ENCODE data around the gene SKAP2. TPM values are rescaled to one million over a fixed set of nuclear protein-coding genes. Genes with fewer than 3 reads are reported as not detected.

The SKAP2 gene
- total RNA-seq, 1 experiment from 2014 or later: 30.7 TPM

DNA sequence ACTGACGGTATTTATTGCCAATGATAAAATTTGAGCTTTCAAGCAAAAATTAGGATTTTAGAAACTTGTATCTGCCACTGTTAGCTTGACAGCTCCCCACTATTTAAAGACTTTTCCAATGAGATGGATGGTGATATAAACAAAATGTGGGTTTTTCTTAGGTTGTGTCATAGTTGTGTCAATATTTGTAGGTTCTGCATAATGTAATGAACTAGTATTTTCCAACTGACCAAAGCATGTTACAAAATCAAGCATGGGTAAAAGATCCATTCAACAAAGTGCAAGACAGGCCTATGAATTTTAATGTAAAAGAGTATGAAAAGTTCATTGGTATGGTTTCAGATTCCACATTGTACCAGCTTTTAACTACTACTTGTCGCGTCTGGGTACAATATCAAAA lies 165.6 kb downstream of the SKAP2 start:
- Histone ChIP-seq H3K79me2 (ENCODE audit: insufficient read depth, low read length) (no peaks in the 10 kb centered on the region), H3K4me3 (replicated peaks in 1 of 2; ENCODE audit: low read depth in 1 of 2, low read length in 2 of 2) (no peak overlapping the region), H3K27ac (ENCODE audit: low read depth, low read length) (no peak overlapping the region), H3K27me3 (ENCODE audit: insufficient read depth, low read length) (no peaks in the 10 kb centered on the region), H3K9me3 (ENCODE audit: control insufficient read depth in 1 of 2, insufficient read depth in 1 of 2, low read depth in 1 of 2, low read length in 2 of 2) (no peaks in the 10 kb centered on the region), H3K9ac (ENCODE audit: low read length) (no peak overlapping the region), H2AFZ (ENCODE audit: low read depth, low read length, poor library complexity, severe bottlenecking) (no peak overlapping the region), H3K36me3 (ENCODE audit: control insufficient read depth in 1 of 2, insufficient read depth in 2 of 2, low read length in 2 of 2) (no peaks in the 10 kb centered on the region), H4K20me1 (ENCODE audit: insufficient read depth) (no peaks in the 10 kb centered on the region), H3K4me2 (ENCODE audit: low read length) (no peak overlapping the region), H3K4me1 (ENCODE audit: control insufficient read depth in 1 of 2, insufficient read depth in 2 of 2, low read length in 2 of 2) (no peaks in the 10 kb centered on the region), H3K9me2 (ENCODE audit: insufficient read depth) (no peaks in the 10 kb centered on the region)
- ChIA-PET CTCF (interaction anchor here (1.0 kb wide), 1 partner anchor 15 kb away, joined by 3 read pairs; no protein-coding TSS in a partner anchor), RAD21 (ENCODE audit: low non-redundant PET in 1 of 2, low total read pairs in 2 of 2, uncharacterized antibody in 2 of 2, unreplicated experiment in 2 of 2) (no interaction called here), POLR2A (no interaction called here)
- intact Hi-C loops (cut with micrococcal nuclease): no loop called here
- TF ChIP-seq, protein P1, sequence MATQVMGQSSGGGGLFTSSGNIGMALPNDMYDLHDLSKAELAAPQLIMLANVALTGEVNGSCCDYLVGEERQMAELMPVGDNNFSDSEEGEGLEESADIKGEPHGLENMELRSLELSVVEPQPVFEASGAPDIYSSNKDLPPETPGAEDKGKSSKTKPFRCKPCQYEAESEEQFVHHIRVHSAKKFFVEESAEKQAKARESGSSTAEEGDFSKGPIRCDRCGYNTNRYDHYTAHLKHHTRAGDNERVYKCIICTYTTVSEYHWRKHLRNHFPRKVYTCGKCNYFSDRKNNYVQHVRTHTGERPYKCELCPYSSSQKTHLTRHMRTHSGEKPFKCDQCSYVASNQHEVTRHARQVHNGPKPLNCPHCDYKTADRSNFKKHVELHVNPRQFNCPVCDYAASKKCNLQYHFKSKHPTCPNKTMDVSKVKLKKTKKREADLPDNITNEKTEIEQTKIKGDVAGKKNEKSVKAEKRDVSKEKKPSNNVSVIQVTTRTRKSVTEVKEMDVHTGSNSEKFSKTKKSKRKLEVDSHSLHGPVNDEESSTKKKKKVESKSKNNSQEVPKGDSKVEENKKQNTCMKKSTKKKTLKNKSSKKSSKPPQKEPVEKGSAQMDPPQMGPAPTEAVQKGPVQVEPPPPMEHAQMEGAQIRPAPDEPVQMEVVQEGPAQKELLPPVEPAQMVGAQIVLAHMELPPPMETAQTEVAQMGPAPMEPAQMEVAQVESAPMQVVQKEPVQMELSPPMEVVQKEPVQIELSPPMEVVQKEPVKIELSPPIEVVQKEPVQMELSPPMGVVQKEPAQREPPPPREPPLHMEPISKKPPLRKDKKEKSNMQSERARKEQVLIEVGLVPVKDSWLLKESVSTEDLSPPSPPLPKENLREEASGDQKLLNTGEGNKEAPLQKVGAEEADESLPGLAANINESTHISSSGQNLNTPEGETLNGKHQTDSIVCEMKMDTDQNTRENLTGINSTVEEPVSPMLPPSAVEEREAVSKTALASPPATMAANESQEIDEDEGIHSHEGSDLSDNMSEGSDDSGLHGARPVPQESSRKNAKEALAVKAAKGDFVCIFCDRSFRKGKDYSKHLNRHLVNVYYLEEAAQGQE (IDR thresholded peaks at IDR 0.05; ENCODE audit: low read depth): no peak
- TF ChIP-seq CBX3 (IDR thresholded peaks at IDR 0.05; ENCODE audit: low read depth): no peak
- ATAC-seq (no peak), DNase-seq (ENCODE audit: low read depth, low spot score) (no peak)
- BruUV-seq (replicated peaks): no TSS peak

DNA sequence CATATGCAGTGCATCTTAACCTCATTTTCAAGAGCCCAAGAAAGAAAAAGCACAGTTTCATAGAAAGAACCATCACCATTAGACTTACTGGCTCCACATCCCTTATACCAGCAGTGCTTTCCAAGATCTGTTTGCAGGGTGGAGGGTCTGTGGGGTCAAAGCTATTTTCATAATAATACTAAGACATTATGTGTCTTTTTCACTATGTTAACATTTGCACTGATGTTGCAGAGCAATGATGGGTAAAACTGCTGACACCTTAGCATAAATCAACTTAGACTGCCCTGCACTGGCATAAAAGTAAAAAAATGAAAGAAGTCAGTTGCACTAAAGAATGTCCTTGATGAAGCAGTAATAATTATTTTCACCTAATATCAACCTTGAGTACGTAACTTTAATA lies 166.2 kb downstream of the SKAP2 start:
- intact Hi-C loops (cut with micrococcal nuclease): no loop called here
- ATAC-seq (no peak), DNase-seq (ENCODE audit: low read depth, low spot score) (no peak)
- Histone ChIP-seq H3K4me2 (ENCODE audit: low read length) (no peak overlapping the region), H3K9ac (ENCODE audit: low read length) (no peak overlapping the region), H4K20me1 (ENCODE audit: insufficient read depth) (no peaks in the 10 kb centered on the region), H3K9me2 (ENCODE audit: insufficient read depth) (no peaks in the 10 kb centered on the region), H3K27ac (ENCODE audit: low read depth, low read length) (no peak overlapping the region), H3K36me3 (ENCODE audit: control insufficient read depth in 1 of 2, insufficient read depth in 2 of 2, low read length in 2 of 2) (no peaks in the 10 kb centered on the region), H2AFZ (ENCODE audit: low read depth, low read length, poor library complexity, severe bottlenecking) (no peak overlapping the region), H3K27me3 (ENCODE audit: insufficient read depth, low read length) (no peaks in the 10 kb centered on the region), H3K79me2 (ENCODE audit: insufficient read depth, low read length) (no peaks in the 10 kb centered on the region), H3K4me1 (ENCODE audit: control insufficient read depth in 1 of 2, insufficient read depth in 2 of 2, low read length in 2 of 2) (no peaks in the 10 kb centered on the region), H3K9me3 (ENCODE audit: control insufficient read depth in 1 of 2, insufficient read depth in 1 of 2, low read depth in 1 of 2, low read length in 2 of 2) (no peaks in the 10 kb centered on the region), H3K4me3 (replicated peaks in 1 of 2; ENCODE audit: low read depth in 1 of 2, low read length in 2 of 2) (no peak overlapping the region)
- no TSS peak for BruUV-seq (replicated peaks)
- ChIA-PET POLR2A (no interaction called here), CTCF (no interaction called here), RAD21 (ENCODE audit: low non-redundant PET in 1 of 2, low total read pairs in 2 of 2, uncharacterized antibody in 2 of 2, unreplicated experiment in 2 of 2) (no interaction called here)
- no peak for TF ChIP-seq EZH2phosphoT487 (IDR thresholded peaks at IDR 0.05; ENCODE audit: borderline replicate concordance)
- no peak for TF ChIP-seq ZNF274 (IDR thresholded peaks at IDR 0.05; ENCODE audit: low read depth, low read length)
- no peak for TF ChIP-seq EZH2 (IDR thresholded peaks at IDR 0.05)
- TF ChIP-seq CEBPB (IDR thresholded peaks at IDR 0.05; ENCODE audit: low read depth): no peak
- no peak for TF ChIP-seq SRF (IDR thresholded peaks at IDR 0.05; ENCODE audit: low read depth)
